GM23248 (cell line): Measurements from ENCODE around the gene FAM234B. TPM values are rescaled to one million over a fixed set of nuclear protein-coding genes. Genes with fewer than 3 reads are reported as not detected.

Experiments used
- DNase-seq: peaks from one replicate; pipeline ENCODE4 v3.0.0-alpha.2; 2015
- H2AFZ ChIP-seq: fragments of 200-600 bp; sonication (generic); 2 replicates; pipeline ENCODE4 v1.6.1; 2016; ENCODE audit warnings: antibody characterized with exemption
- H3F3A ChIP-seq: fragments of 200-600 bp; sonication (generic); 2 replicates; pipeline ENCODE4 v1.6.1; 2016; ENCODE audit warnings: mild to moderate bottlenecking, antibody characterized with exemption, mixed run types; ENCODE audit not compliant: insufficient read depth
- H3K27ac ChIP-seq: fragments of 200-600 bp; sonication (generic); 2 replicates; pipeline ENCODE4 v1.5.1; 2016; ENCODE audit warnings: mild to moderate bottlenecking
- H3K27me3 ChIP-seq: fragments of 200-600 bp; sonication (generic); replicated peaks from 2 replicates; pipeline ENCODE4 v1.6.1; 2016; ENCODE audit warnings: mild to moderate bottlenecking; ENCODE audit not compliant: insufficient read depth
- H3K36me3 ChIP-seq: fragments of 200-600 bp; sonication (generic); 2 replicates; pipeline ENCODE4 v1.6.1; 2016; ENCODE audit warnings: low read depth, mild to moderate bottlenecking
- H3K4me1 ChIP-seq: fragments of 200-600 bp; sonication (generic); 2 replicates; pipeline ENCODE4 v1.6.1; 2016; ENCODE audit warnings: mild to moderate bottlenecking; ENCODE audit not compliant: insufficient read depth
- H3K4me2 ChIP-seq: fragments of 200-600 bp; sonication (generic); one replicate; pipeline ENCODE4 v1.6.1; 2016; ENCODE audit warnings: mild to moderate bottlenecking; ENCODE audit not compliant: unreplicated experiment
- H3K4me3 ChIP-seq: fragments of 200-600 bp; sonication (generic); 2 replicates; pipeline ENCODE4 v1.5.1; 2016; ENCODE audit warnings: mild to moderate bottlenecking
- H3K79me2 ChIP-seq: fragments of 200-600 bp; sonication (generic); 2 replicates; pipeline ENCODE4 v1.6.1; 2016; ENCODE audit warnings: mild to moderate bottlenecking; ENCODE audit not compliant: insufficient read depth
- H3K9ac ChIP-seq: fragments of 200-600 bp; sonication (generic); 2 replicates; pipeline ENCODE4 v1.6.1; 2016; ENCODE audit warnings: mild to moderate bottlenecking
- H3K9me2 ChIP-seq: fragments of 200-600 bp; sonication (generic); 2 replicates; pipeline ENCODE4 v1.6.1; 2016; ENCODE audit warnings: mixed run types, mild to moderate bottlenecking, moderate library complexity; ENCODE audit not compliant: insufficient read depth
- H3K9me3 ChIP-seq: fragments of 200-600 bp; sonication (generic); one replicate; pipeline ENCODE4 v1.6.1; 2017; ENCODE audit warnings: low read depth
- H4K20me1 ChIP-seq: fragments of 200-600 bp; sonication (generic); 2 replicates; pipeline ENCODE4 v1.6.0; 2016; ENCODE audit not compliant: insufficient read depth
- EZH2 ChIP-seq: fragments of 200-600 bp; sonication (generic); IDR thresholded peaks from 2 replicates; pipeline ENCODE4 v1.6.1; 2018; ENCODE audit warnings: antibody characterized with exemption, mild to moderate bottlenecking; ENCODE audit not compliant: insufficient read depth, poor library complexity, severe bottlenecking
- EZH2phosphoT487 ChIP-seq: fragments of 200-600 bp; sonication (generic); IDR thresholded peaks from 2 replicates; pipeline ENCODE4 v1.6.1; 2018; ENCODE audit warnings: antibody characterized with exemption, moderate library complexity, mild to moderate bottlenecking, low read depth; ENCODE audit not compliant: insufficient read depth
- WGBS, 2 experiments: methylation state at CpG; one replicate each; pipeline ENCODE4 v1.1.6; 2015 to 2017; ENCODE audit warnings: low lambda C conversion rate in 2 of 2, low coverage in 1 of 2; ENCODE audit errors: missing lambda C conversion rate in 2 of 2; 5-methylcytosine and 5-hydroxymethylcytosine counted together
- in situ Hi-C: fragments of 300-500 bp; cut with MboI; formaldehyde crosslinking; loops from 2 replicates; pipeline ENCODE4 v1.15.0; 2020
- polyA plus RNA-seq: library from polyadenylated mRNA; unstranded; fragments of >200 nt; fragmentation: Nextera tagmentation; extraction: Ambion mirVana; gene quantifications from 2 replicates; pipeline ENCODE4 v1.2.1, GENCODE V29; 2016
- total RNA-seq: library from RNA; depleted of rRNA; stranded (reverse); fragments of >200 nt; shearing (Covaris generic); gene quantifications from 2 replicates; pipeline ENCODE4 v1.2.3, GENCODE V29; 2014

FAM234B gene
- total and polyA plus RNA-seq, 2 experiments from 2014 or later, result 5.0 to 5.1 TPM

DNA sequence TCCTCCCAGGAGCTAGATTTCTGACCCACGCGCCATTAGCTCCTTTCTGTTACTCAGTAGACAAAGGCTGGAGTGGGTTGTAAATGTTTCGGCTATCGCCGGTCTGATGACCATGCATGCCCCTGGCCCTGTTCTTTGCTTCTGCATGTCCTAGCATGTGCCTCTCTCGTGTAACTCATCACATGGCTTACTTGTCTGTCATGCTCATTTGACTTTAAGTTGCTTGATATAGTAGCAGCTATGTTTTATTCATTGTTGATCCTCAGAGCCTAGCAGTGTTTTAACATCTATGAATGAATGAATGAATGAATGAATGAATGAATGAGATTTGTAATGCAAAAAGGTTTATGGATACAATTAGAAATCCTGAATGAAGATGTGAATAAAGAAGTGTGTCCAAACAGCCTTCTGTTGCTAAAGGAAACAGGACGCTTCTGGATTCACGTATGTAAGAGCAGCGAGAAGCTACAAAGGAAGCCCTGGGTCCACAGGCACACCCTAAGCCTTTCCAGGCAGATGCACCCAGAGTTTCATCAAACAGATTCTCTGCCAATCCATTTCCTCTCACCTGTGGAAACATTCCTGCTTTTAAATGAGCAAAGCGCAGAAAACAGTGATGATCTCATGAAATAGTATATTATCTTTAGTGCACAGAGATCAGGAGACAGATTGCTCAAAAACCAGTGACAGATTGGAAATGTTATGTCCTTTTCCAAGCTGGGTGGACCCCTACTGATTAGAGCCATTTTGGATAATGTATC, 55.8 kb downstream of the FAM234B start:
- Histone ChIP-seq H3K9me2 (no peaks in the 10 kb centered on the region), H3F3A (peaks cover 71% of the 10 kb centered on the region), H3K79me2 (no peaks in the 10 kb centered on the region), H2AFZ (peak overlapping the region; percentile 25; the same call in 1 of the 2 replicates), H3K36me3 (no peaks in the 10 kb centered on the region), H3K27ac (peak overlapping the region; percentile 98), H3K27me3 (no peaks in the 10 kb centered on the region), H3K9me3 (no peaks in the 10 kb centered on the region), H4K20me1 (no peaks in the 10 kb centered on the region), H3K4me1 (peaks cover 63% of the 10 kb centered on the region), H3K4me3 (peak overlapping the region; percentile 59), H3K4me2 (peak overlapping the region; percentile 81), H3K9ac (peak overlapping the region; percentile 98)
- TF ChIP-seq EZH2phosphoT487 (no peak), EZH2 (no peak)
- 72 to 79% methylated on average over 10 of the region's 10 CpGs for WGBS, 2 experiments
- in situ Hi-C loops, result loop anchor here (5.0 kb wide), 1 partner anchor 112 kb away; no protein-coding TSS in a partner anchor
- DNase-seq, result peak; percentile 19

DNA sequence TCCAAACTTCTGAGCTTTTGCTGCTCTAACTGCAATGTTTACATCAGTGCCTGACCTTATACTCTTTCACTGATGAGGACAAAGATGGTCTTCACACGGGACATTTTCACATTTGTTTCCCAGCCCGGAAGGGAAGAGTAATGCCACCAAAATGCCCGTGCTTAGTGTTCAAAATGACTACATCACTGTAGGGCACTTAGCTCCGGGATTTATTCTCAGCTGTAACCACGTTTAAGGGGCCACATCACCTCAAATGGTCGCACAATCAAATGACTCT, 56.4 kb downstream of the FAM234B start:
- Histone ChIP-seq H3K9me3 (no peaks in the 10 kb centered on the region), H3K4me2 (peak overlapping the region; percentile 81), H3K9me2 (no peaks in the 10 kb centered on the region), H3K9ac (peak overlapping the region; percentile 98), H2AFZ (peak overlapping the region; percentile 25), H3F3A (peaks cover 67% of the 10 kb centered on the region), H3K27ac (peak overlapping the region; percentile 98), H3K4me1 (peaks cover 60% of the 10 kb centered on the region), H3K36me3 (no peaks in the 10 kb centered on the region), H3K4me3 (peak overlapping the region; percentile 59), H3K79me2 (no peaks in the 10 kb centered on the region), H4K20me1 (no peaks in the 10 kb centered on the region), H3K27me3 (no peaks in the 10 kb centered on the region)
- 1 to 3% methylated on average over 6 of the region's 6 CpGs for WGBS, 2 experiments
- in situ Hi-C loops, result no loop called here
- peak; percentile 62 for DNase-seq
- TF ChIP-seq EZH2phosphoT487, result no peak
- no peak for TF ChIP-seq EZH2

GRCh38 chr12:13100882-13101769, 56.9 kb downstream of the FAM234B start:
- no peaks in the 10 kb centered on the region for H3K9me3 ChIP-seq
- no peaks in the 10 kb centered on the region for H3K27me3 ChIP-seq
- peak overlapping the region; percentile 68 for H3K4me3 ChIP-seq
- no peaks in the 10 kb centered on the region for H3K36me3 ChIP-seq
- TF ChIP-seq EZH2, result no peak
- TF ChIP-seq EZH2phosphoT487, result no peak
- no peaks in the 10 kb centered on the region for H3K79me2 ChIP-seq
- H3F3A ChIP-seq, result peaks cover 65% of the 10 kb centered on the region
- H3K4me1 ChIP-seq, result peaks cover 60% of the 10 kb centered on the region
- H3K9ac ChIP-seq, result peak overlapping the region; percentile 98
- H4K20me1 ChIP-seq, result no peaks in the 10 kb centered on the region
- in situ Hi-C loops, result no loop called here
- peak overlapping the region; percentile 98 for H3K27ac ChIP-seq
- H3K4me2 ChIP-seq, result peak overlapping the region; percentile 84
- no peaks in the 10 kb centered on the region for H3K9me2 ChIP-seq
- H2AFZ ChIP-seq, result peak overlapping the region; percentile 46
- DNase-seq, result peak; percentile 99
- WGBS, 2 experiments, result 2 to 3% methylated on average over 66 to 68 of the region's 79 CpGs

DNA sequence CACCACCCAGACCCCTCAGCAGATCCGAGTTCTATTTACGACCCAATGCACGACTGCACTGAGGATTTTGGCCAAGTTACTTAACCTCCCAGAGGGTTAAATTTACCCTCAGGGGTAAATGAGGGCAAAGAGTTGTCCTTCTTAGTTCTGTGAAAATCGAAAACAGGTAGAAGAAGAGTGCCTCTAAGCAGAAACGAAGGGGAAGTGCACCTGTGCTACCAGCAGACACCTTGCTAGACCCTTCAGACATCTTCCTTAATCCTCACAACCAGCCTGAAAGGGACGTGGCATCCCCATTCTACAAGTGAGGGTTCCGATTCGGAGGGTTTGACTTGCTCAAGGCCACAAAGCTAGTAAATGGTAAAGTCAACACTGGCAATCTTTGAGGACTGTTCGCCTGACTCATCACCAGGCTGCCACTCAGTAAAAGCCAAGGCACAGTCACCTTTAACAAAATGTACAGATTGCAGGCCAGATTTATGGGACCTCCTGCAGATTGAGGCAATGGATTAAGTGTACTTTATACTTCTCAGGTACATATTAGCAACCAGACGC, 57.7 kb downstream of the FAM234B start:
- 32 to 36% methylated on average over 10 of the region's 10 CpGs for WGBS, 2 experiments
- peak overlapping the region; percentile 84 for H3K4me2 ChIP-seq
- H3K4me3 ChIP-seq, result peak overlapping the region; percentile 68
- peaks cover 55% of the 10 kb centered on the region for H3K4me1 ChIP-seq
- no peaks in the 10 kb centered on the region for H3K27me3 ChIP-seq
- H3K27ac ChIP-seq, result peak overlapping the region; percentile 98
- H3K79me2 ChIP-seq, result no peaks in the 10 kb centered on the region
- H4K20me1 ChIP-seq, result no peaks in the 10 kb centered on the region
- TF ChIP-seq EZH2 (no peak), EZH2phosphoT487 (no peak)
- DNase-seq, result peak; percentile 81
- H3K36me3 ChIP-seq, result no peaks in the 10 kb centered on the region
- H3F3A ChIP-seq, result peaks cover 59% of the 10 kb centered on the region
- H2AFZ ChIP-seq, result peak overlapping the region; percentile 67; the same call in 1 of the 2 replicates
- H3K9me3 ChIP-seq, result no peaks in the 10 kb centered on the region
- in situ Hi-C loops, result no loop called here
- H3K9ac ChIP-seq, result peak overlapping the region; percentile 98
- H3K9me2 ChIP-seq, result no peaks in the 10 kb centered on the region
